DOHH2 (cell line): ENCODE data around the gene UBE2B.
"Not testable (repeated sequence)": the region's sequence is repeated elsewhere in the genome, so short reads cannot be mapped to it uniquely, and the experiment has no call there.

Experiments
- H3F3A ChIP-seq: fragments of 200-600 bp; sonication (generic), shearing (Covaris generic); 2 replicates; pipeline ENCODE4 v1.6.0; 2016; ENCODE audit warnings: antibody characterized with exemption, mild to moderate bottlenecking; ENCODE audit not compliant: control insufficient read depth, insufficient read depth
- H3K27ac ChIP-seq: fragments of 200-600 bp; sonication (generic); 2 replicates; pipeline ENCODE4 v1.5.1; 2014; ENCODE audit warnings: low read depth, mild to moderate bottlenecking, low read length, moderate library complexity
- H3K27me3 ChIP-seq: fragments of 200-600 bp; sonication (generic); 2 replicates; pipeline ENCODE4 v1.6.1; 2014; ENCODE audit warnings: mild to moderate bottlenecking, low read length, mixed read lengths; ENCODE audit not compliant: control insufficient read depth
- H3K36me3 ChIP-seq: fragments of 200-600 bp; sonication (generic); 2 replicates; pipeline ENCODE4 v1.6.1; 2014; ENCODE audit warnings: mild to moderate bottlenecking, low read length, moderate library complexity, mixed read lengths; ENCODE audit not compliant: control insufficient read depth
- H3K4me1 ChIP-seq: fragments of 200-600 bp; sonication (generic); 2 replicates; pipeline ENCODE4 v1.6.1; 2014; ENCODE audit warnings: mild to moderate bottlenecking, low read length, mixed read lengths; ENCODE audit not compliant: control insufficient read depth
- H3K4me2 ChIP-seq: fragments of 200-600 bp; sonication (generic); 2 replicates; pipeline ENCODE4 v1.6.0; 2014; ENCODE audit warnings: mild to moderate bottlenecking, low read length, moderate library complexity
- H3K4me3 ChIP-seq: fragments of 200-600 bp; sonication (generic); 2 replicates; pipeline ENCODE4 v1.5.1; 2014; ENCODE audit warnings: mild to moderate bottlenecking, low read length, mixed read lengths
- H3K79me2 ChIP-seq: fragments of 200-600 bp; sonication (generic); 2 replicates; pipeline ENCODE4 v1.6.1; 2014; ENCODE audit warnings: mild to moderate bottlenecking, low read length, mixed read lengths; ENCODE audit not compliant: control insufficient read depth
- H3K9me2 ChIP-seq: fragments of 200-600 bp; sonication (generic); replicated peaks from 2 replicates; pipeline ENCODE4 v1.6.1; 2014; ENCODE audit warnings: mild to moderate bottlenecking, low read length, mixed read lengths; ENCODE audit not compliant: control insufficient read depth
- H3K9me3 ChIP-seq: fragments of 200-600 bp; sonication (generic); 2 replicates; pipeline ENCODE4 v1.6.1; 2014; ENCODE audit warnings: antibody characterized with exemption, low read length, mixed read lengths; ENCODE audit not compliant: control insufficient read depth, insufficient read depth
- H4K20me1 ChIP-seq: fragments of 200-600 bp; sonication (generic); 2 replicates; pipeline ENCODE4 v1.6.0; 2014; ENCODE audit warnings: low read depth, mild to moderate bottlenecking, antibody characterized with exemption, low read length, moderate library complexity; ENCODE audit not compliant: control insufficient read depth, insufficient read depth
- CTCF ChIP-seq: fragments of 200-600 bp; sonication (generic); IDR thresholded peaks from one replicate; pipeline ENCODE4 v1.5.1; 2014; ENCODE audit warnings: antibody characterized with exemption, mild to moderate bottlenecking, low read depth, low read length; ENCODE audit not compliant: poor library complexity, severe bottlenecking
- EZH2phosphoT487 ChIP-seq: fragments of 200-600 bp; sonication (generic); IDR thresholded peaks from 2 replicates; pipeline ENCODE4 v1.6.1; 2017; ENCODE audit warnings: borderline replicate concordance, mild to moderate bottlenecking, antibody characterized with exemption, low read length, moderate library complexity, mixed read lengths

The UBE2B gene

DNA sequence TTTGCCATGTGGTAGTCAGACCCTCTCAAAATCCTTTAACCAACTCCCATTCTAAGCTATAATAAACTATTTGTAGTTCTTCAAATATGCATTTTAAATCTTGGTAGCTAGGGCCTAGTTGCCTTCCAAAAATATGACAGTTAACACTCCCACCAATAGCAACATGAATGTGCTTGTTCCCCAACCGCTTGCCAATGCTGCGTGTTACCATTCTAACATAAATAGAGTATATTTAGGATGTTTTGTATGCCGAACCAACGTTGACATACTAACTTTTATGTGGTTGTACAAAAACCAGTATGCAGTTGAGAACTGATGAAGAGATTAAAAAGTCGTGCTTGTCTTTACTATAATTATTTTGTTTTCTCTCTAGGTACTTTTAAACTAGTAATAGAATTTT, 9.0 kb downstream of the UBE2B start:
- Histone ChIP-seq H3K27ac (no peak overlapping the region), H3F3A (peaks cover 3% of the 10 kb centered on the region; the same call in 1 of the 2 replicates), H3K79me2 (peaks cover 27% of the 10 kb centered on the region), H3K4me1 (no peaks in the 10 kb centered on the region), H3K9me3 (no peaks in the 10 kb centered on the region), H3K9me2 (no peaks in the 10 kb centered on the region), H3K4me2 (no peak overlapping the region), H3K27me3 (no peaks in the 10 kb centered on the region), H3K36me3 (peaks cover 74% of the 10 kb centered on the region), H4K20me1 (peaks cover 4% of the 10 kb centered on the region; the same call in 1 of the 2 replicates), H3K4me3 (no peak overlapping the region)
- TF ChIP-seq EZH2phosphoT487 (no peak), CTCF (no peak)

DNA sequence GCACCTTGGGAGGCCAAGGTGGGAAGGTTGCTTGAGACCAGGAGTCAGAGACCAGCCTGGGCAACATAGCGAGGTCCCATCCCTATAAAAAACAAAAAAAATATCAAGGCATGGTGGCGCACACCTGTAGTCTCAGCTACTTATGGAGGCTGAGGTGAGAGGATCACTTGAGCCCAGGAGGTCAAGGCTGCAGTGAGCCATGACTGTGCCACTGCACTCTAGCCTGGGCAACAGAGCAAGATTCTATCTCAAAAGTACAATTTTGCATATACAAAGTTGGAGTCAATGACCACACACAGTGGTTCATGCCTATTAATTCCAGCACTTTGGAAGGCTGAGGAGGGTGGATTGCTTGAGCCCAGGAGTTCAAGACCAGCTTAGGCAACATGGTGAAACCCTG, 10.8 kb downstream of the UBE2B start:
- H3K79me2 ChIP-seq = peaks cover 12% of the 10 kb centered on the region
- H3K9me3 ChIP-seq, H3F3A ChIP-seq, H3K4me3 ChIP-seq, H4K20me1 ChIP-seq, H3K27me3 ChIP-seq, H3K27ac ChIP-seq, H3K4me1 ChIP-seq, H3K4me2 ChIP-seq, H3K9me2 ChIP-seq: not testable (repeated sequence)
- peaks cover 66% of the 10 kb centered on the region for H3K36me3 ChIP-seq

DNA sequence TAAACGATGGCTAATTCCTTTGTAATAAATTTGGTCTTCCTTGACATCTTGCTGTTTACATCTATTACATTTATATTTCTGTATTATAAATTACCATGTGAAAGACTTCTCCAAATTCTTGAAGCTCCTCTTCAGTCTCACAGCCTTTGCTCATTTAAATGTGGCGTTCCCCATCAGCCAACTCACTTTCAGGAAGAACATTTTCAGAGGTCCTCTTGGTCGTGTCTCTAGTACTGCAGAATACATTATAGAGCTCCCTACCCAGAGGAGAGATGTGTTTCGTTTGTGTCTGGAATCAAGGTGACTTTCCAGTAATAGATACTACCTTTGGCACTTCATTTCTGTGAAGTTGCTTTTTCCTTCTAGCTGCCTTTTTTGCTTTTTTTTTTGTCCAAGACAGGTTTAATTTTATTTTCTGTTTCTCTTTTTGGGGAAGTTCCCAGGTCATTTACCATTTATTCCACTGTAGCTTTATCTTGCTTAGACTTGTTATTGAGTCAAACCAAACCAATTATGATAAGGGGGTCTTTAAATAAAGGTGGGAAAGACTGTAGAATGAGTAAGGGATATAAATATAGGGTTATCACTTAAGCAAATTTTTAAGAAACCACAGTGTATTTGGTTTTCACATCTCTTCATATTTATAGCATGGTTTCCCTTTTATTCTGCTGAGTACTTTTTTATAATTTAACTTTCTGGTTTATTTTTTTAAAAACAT, 12.8 kb downstream of the UBE2B start:
- Histone ChIP-seq H4K20me1 (no peaks in the 10 kb centered on the region), H3K4me2 (no peak overlapping the region), H3K27me3 (no peaks in the 10 kb centered on the region), H3K9me3 (no peaks in the 10 kb centered on the region), H3K9me2 (no peaks in the 10 kb centered on the region), H3K36me3 (peaks cover 69% of the 10 kb centered on the region), H3K79me2 (no peaks in the 10 kb centered on the region), H3F3A (0 out of 2 replicates have a peak, but pooled peaks cover 2% of the 10 kb centered on the region), H3K4me3 (no peak overlapping the region), H3K4me1 (no peaks in the 10 kb centered on the region), H3K27ac (no peak overlapping the region)
- TF ChIP-seq EZH2phosphoT487 = no peak
- TF ChIP-seq CTCF = no peak

- 0 out of 2 replicates have a peak, but pooled peaks cover 2% of the 10 kb centered on the region for H3F3A ChIP-seq
- no peaks in the 10 kb centered on the region for H4K20me1 ChIP-seq
- no peaks in the 10 kb centered on the region for H3K79me2 ChIP-seq
- no peak for TF ChIP-seq EZH2phosphoT487
- no peak for TF ChIP-seq CTCF
- no peak overlapping the region for H3K27ac ChIP-seq
- no peaks in the 10 kb centered on the region for H3K9me2 ChIP-seq
- H3K27me3 ChIP-seq = no peaks in the 10 kb centered on the region
- no peak overlapping the region for H3K4me3 ChIP-seq
- H3K4me2 ChIP-seq = no peak overlapping the region
- H3K4me1 ChIP-seq = no peaks in the 10 kb centered on the region
- peaks cover 68% of the 10 kb centered on the region for H3K36me3 ChIP-seq
- no peaks in the 10 kb centered on the region for H3K9me3 ChIP-seq
These were observed 16.1 kb downstream of the UBE2B start for GRCh38 chr5:134387443-134387842.
